ENCODE results near the gene TFIP11.
A peak's percentile ranks its signal among the peaks of the same experiment; 100 is the strongest.

The TFIP11 gene

GRCh38 chr22:26477341-26477731 lies 34.9 kb downstream of the TFIP11 start:
- no peak for DNase-seq

DNA sequence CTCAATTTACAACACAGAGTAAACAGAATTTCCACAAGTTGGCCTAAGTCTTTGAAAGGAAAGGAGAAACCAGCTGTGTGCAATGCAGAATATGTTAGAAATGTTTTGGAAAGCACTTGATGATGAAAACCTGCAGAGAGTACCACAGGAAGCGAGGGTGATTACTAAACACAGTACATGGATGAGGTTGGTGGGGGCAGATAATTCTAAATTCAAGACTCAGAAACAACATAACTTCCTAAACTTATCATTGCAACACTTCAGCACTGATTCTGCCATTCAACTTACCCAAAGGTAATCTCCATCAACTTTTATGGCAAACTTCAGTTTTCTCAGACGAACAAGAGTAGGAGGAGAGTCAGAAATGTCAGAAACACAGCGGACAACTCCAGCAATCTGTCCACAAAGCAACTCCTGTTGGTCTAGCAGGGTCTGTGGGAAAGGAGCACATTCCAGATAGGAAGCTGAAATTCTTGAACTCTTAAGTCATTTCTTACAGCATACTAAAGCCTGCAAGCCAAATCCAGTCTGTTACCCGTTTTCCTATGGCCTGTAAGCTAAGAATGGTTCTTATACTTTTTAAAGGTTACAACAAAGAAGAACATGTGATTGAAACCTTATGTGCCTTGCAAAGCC lies 35.5 kb downstream of the TFIP11 start:
- peak in 1 of 5 experiments; percentile 50 for DNase-seq

DNA sequence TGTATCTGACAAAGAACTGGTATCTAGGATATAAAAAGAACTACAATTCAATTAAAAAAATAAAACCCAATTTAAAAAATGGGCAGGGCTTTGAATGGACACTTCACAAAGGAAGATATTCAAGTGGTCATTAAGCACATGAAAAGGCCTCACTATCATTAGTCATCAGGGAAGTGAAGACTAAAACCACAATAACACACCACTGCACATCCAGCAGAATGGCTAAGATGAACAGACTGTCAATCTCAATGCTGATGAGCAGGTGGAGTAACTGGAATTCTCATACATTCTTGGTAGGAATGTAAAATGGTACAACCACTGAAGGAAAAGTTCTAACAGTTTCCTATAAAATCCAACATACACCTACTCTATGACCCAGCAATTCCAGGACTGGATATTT lies 37.6 kb downstream of the TFIP11 start:
- DNase-seq: no peak

DNA sequence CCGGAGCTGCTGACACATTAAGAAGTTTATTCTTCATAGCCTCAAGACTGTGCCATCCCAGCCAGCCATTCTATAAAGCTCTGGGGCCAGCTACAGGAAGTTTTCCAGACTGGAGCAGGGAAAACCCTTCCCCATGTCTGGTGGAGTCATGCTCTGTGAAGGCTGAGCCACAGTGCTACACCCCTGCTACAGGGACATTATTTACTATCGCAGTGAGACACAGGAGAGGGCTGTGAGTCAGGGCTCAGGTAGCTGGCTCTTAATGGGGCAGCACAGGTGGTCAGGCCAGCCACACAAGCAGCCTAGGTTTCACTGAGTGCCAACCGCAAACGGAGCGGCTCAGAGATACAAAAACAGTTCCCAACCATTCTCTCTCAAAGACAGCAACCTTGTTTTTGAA lies 40.8 kb downstream of the TFIP11 start:
- DNase-seq: no peak

GRCh38 chr22:26470807-26471206 lies 41.5 kb downstream of the TFIP11 start:
- DNase-seq: no peak

DNA sequence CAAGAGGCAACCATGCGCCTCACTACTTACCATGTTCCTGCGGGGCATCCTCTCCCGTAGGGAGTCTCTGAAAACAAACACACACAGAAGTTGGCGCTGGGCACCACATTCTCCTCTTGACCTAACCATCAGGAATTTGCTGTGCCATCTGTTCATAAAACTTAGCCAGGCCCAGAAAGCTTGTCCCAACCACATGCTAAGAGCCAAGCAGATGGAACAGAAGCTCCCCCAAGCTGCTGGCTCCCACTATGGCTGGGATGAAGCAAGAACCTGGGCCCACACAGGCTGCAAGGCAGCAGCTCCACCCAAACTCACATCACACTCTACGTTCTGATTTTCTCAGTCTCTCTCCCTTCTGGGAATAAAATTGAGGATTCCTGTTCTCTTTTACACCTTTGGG lies 46.1 kb downstream of the TFIP11 start:
- no peak for DNase-seq

DNA sequence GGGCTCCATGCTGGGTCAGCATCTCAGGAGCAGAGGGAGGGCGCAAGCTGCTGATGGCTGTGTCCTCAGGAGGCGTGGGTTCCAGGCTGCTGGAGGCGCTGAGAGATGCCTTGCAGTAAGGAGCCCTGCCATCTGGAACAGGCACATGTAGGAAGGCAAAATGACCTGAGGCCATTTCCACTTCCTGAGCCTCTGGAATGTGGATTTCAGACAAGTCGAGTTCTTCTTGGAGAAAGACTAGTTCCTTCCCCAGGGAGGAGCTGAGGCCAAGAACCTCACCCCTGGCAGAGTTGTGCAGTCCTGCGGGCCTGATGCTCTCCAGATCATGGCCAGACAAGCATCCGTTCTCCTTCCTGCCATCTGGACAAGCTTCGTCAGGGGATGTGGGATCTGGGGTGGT lies 48.0 kb downstream of the TFIP11 start:
- DNase-seq: no peak

GRCh38 chr22:26463688-26464087 lies 48.6 kb downstream of the TFIP11 start:
- no peak for DNase-seq

DNA sequence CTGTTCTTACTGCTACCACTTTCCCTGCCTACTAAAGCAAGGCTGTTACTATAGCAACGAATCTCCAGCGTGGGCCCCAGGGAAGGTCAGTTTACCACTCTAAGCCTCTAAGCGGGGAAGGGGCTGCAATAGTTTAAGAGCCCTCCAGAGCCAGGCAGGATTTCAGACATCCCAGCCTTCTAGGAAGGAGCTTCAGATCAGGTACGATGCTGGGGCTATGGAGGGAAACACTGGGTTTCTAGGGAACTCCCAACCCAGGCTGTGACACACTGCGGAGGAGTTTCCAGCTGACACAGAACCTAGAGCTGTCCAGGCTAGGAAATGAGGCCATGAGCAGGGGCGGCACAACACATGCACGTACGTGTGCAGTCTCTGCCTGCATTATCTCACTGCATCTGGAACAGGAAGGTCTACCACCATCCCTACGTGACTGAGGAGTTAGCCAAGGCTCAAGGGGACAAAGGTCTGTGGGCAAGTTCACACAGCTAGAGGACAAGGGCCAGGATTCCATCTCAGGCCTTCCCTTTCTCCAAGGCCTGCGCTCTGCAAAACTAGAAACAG lies 49.1 kb downstream of the TFIP11 start:
- DNase-seq: no peak

- DNase-seq: no peak
Observed at GRCh38 chr22:26462641-26463040, 49.6 kb downstream of the TFIP11 start.

DNA sequence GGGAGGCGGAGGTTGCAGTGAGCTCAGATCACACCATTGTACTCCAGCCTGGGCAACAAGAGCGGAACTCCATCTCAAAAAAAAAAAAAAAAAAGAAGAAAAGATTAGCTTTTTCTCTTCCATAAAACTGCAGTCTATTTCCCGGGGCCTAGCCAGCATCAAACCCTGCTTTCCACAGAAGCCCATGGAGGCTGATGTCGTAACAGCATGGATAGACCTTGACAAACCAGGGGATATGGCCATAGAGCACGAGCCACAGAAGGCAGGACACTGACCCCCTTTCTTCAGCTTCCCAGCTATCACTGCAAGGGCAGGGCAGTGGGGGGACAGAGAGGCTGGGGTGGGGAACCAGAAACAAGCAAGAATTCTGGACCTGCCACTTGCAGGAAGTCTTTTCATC lies 50.2 kb downstream of the TFIP11 start:
- DNase-seq: no peak

DNA sequence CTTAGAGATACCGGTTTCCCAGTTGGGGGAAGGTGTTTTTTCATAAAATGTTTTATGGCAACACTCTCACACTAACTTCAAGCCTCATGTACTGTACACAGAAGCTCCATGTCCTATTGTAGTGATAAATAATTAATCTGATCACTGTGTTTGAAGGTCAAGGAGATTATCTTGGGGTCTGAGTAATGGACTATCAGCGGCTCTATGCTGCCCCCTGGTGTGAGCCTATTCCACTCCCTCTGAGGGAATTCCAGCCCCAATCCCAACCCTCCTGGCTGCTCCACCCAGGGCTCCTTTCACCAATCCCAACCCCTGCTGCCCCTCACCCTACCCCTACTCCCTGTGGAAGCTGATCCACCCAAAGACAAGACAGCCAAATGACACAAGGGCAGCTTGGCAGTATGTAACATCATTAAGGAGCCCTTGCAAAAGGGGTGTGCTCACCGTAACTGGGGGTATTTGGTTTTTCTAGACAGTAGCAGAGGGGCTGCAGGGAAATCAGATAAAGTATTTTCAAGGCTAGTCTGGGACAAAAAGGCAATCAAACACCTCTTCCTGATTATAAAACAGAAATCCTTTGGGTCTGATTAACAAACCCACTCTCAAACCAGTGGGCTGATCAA lies 51.0 kb downstream of the TFIP11 start:
- DNase-seq: peak in 2 of 5 experiments; percentile 16

GRCh38 chr22:26460202-26460601 lies 52.1 kb downstream of the TFIP11 start:
- no peak for DNase-seq

GRCh38 chr22:26457661-26458272 lies 54.5 kb downstream of the TFIP11 start:
- DNase-seq: no peak

DNA sequence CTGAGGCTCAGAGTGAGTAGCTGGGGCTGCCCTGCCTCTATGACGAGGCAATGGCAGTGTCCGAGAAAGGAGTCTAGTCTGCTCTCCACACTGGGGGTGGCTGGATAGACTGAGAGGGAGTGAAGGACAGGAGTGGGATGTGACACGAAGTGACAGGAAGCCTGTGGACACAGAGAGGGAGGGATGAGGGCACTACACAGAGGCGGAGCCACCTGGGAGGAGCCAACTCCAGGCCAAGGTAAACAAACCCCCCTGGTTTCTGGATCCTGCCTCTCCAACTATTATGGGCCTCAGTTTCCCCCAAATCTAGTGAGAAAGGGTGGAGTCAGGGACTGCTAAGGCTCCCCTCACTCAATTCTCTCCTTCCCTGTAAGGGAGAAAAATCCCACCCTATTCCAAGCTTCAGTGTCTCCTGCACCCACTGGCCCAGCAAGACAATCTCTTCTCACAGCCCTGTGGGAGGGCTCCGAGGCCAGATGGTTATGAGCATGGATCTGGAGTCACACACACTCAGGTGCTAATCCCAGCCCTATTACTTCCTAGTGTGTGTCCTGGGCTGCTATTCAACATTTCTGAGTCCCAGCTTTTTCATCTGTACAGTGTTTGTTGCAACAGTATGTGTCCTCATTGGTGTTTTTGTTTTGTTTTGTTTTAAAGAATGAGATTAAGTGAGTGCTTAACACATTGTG lies 58.3 kb downstream of the TFIP11 start:
- DNase-seq: no peak

DNA sequence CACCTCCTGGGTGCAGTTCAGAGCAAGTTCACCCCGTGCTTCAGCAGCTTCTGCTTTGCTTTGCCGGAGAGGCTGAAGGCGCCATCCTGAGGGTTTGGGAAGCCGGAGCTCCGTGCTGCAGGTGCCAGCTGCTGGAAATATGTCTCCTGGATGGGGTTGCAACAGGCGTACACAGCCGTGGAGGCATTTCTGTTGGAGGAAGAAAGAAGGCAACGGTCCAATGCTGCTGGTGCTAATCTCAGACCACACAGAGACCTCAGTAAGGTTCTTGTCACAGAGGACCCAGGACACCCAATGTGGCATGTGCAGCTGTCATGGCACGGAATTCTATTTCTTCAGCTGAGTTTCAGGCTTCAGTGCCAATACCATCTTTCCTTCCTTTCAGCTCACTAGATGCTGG lies 59.1 kb downstream of the TFIP11 start:
- DNase-seq: no peak

DNA sequence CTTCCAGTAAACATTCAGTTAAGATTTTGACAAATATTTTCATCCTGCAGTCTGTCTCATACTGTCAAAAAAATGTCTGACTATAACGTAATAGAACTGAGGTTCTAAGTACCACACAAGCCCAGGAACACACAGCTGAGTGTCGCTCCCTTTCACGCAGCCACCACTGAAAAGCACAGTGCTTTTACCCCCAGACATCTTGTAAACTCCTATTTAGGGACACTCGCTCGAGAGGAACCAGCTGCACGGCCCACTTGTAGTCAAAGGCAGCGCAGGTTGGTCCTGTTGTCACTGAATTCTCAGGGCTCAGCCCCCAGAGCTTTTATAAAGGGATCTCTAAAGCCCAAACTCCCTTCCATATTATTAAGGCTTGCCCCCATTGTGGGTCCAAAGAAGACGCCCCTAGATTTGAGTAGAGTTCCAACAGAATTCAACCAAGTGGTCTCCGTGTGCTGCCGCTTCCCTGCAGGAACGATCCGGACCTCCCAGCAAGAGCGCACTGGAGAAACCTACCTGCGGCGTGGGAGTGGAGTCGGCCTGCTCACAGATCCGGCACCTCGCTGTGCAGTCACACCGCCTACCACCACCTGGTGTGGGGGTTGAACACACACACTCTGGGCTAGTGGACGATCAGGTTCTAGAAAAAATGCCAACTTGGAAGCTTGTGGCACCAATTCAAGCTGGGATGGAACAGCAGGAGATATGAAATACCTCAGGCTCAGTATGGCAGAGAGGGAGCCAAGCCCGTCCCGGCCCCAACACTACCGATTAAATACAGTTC lies 59.8 kb downstream of the TFIP11 start:
- DNase-seq: no peak

DNA sequence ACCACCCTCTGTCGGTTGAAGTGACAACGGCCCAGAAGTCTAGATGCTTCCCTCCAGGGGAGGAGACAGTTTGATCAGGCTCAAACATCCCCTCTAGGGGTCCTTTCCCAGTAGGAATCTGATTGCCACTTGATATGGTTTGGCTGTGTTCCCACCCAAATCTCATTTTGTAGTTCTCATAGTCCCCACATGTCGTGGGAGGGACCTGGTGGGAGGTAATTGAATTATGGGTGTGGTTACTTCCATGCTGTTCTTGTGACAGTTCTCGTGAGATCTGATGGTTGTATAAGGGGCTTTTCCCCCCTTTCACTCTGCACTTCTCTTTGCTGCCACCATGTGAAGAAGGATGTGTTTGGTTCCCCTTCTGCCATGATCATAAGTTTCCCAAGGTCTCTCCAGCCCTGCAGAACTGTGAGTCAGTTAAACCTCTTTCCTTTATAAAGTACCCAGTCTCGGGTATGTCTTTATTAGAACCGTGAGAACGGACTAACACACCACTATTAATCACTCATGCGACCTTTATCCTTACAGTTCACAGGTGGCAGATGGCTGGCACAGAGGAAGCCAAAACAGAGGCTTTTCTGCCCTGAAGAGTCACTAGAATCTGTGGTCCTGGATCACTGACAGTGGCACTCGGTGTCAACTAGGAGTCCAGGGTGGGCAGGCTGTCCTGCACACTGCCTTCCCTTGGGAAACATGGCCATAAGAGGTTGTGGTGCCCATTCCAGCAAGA lies 61.7 kb downstream of the TFIP11 start:
- no peak for DNase-seq

DNA sequence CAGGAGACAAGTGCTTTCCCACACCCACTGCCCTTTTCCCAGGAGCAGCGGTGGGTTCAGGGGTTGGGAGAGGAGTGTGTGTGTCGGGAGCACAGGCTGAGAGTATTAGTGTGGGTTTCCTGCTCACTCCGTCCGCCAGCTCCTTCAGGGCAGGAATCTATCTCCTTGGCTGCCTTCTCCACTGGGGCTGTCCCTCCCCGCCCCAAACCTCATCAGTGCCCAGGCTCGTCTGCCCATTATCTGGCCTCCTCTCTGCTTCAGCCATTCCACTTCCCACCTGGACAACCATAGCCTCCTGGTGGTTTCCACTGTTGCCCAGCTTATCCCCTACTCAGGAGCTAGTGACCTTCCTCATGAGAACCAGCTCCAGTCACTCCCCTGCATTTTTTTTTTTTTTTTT lies 63.3 kb downstream of the TFIP11 start:
- DNase-seq: no peak

DNA sequence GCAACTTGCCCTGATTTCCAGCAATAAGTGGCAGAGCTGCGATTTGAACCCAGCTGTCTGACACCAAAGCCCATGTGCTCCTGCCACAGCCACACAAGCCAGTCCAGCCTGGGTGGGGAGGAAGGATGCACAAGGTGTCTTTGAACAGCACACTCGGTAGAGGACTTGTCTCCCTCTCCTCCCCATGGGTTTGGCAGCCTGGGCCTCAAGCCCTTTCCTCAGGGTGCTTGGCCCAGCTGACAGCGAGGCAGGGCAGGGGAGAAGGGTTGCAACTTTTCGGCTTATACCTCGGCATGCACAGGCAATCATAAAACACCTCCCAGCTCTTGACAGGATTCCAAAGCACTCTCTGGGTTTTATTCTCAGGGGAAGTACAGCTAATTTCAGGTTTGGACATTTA lies 63.9 kb downstream of the TFIP11 start:
- no peak for DNase-seq

GRCh38 chr22:26447584-26448329 lies 64.5 kb downstream of the TFIP11 start:
- no peak for DNase-seq
